HG03565 (cell line): Measurements from ENCODE around the gene PAXIP1.
A peak's percentile ranks its signal among the peaks of the same experiment; 100 is the strongest.

ENCODE experiments used
- ATAC-seq: cut with Tn5 transposase; IDR thresholded peaks from one replicate; pipeline ENCODE4 v1.9.1; 2021; ENCODE audit warnings: mild to moderate bottlenecking, moderate library complexity; ENCODE audit not compliant: unreplicated experiment

The PAXIP1 gene

GRCh38 chr7:154914308-154914995, 88.5 kb downstream of the PAXIP1 start:
- no peak for ATAC-seq

DNA sequence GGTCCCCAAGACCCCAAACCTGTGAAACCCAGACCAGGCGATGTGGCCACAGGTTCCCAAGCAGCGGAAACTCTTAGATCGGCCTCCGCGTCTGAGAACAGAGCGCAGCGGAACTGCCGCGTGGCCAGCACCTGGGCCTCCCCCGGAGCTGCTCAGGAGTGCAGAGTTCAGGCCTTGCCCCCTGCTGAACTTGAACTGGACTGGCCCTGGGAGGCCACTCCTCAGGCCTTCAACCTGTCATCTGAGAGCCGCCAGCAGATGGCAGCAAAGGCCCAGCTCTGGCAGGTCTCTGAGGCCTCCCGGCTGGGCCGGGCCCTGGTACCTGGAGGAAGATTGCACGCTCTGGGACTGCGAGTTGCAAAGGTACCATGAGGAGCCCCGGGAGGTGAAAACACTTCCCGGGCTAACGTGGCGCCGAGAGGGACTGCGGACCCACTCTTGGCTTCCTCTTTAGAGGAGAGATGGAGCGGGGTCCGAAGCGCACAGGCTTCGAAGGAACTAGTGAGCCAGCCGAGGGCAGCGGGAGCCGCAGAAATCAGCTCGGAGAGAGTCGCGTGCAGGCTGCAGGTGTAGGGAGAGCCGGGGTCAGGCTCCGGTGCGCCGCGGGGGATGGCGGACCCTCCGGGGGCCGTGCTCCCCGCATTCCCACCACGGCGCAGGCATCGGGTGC, 89.2 kb downstream of the PAXIP1 start:
- peak; percentile 97 for ATAC-seq

GRCh38 chr7:154912871-154913637, 89.9 kb downstream of the PAXIP1 start:
- ATAC-seq = no peak

GRCh38 chr7:154911862-154912455, 91.0 kb downstream of the PAXIP1 start:
- ATAC-seq = no peak

- ATAC-seq = no peak
Measured at GRCh38 chr7:154911411-154911810, 91.5 kb downstream of the PAXIP1 start.

- no peak for ATAC-seq
Measured at GRCh38 chr7:154910977-154911376, 91.9 kb downstream of the PAXIP1 start.

DNA sequence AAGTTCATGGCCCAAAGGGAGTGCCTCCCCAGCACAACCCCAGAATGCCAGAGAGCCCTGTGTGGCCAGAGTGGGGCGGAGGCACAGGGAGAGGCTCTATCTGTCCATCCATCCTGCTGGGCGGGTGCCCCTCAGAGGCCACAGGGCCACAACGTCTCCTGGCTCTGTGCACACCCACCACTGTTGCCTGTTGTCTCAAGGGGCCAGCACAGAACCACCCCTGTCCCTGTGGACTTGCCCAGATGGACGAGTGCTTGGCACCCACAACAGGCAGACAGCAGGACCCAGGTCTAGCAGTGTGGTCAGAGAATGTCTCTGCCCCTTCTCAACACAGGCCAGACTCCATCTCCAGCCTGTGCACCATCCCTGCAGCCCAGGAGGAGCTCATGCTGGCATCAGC, 92.8 kb downstream of the PAXIP1 start:
- ATAC-seq = no peak

GRCh38 chr7:154909241-154910105, 93.5 kb downstream of the PAXIP1 start:
- ATAC-seq = no peak

GRCh38 chr7:154907651-154908620, 95.0 kb downstream of the PAXIP1 start:
- no peak for ATAC-seq

DNA sequence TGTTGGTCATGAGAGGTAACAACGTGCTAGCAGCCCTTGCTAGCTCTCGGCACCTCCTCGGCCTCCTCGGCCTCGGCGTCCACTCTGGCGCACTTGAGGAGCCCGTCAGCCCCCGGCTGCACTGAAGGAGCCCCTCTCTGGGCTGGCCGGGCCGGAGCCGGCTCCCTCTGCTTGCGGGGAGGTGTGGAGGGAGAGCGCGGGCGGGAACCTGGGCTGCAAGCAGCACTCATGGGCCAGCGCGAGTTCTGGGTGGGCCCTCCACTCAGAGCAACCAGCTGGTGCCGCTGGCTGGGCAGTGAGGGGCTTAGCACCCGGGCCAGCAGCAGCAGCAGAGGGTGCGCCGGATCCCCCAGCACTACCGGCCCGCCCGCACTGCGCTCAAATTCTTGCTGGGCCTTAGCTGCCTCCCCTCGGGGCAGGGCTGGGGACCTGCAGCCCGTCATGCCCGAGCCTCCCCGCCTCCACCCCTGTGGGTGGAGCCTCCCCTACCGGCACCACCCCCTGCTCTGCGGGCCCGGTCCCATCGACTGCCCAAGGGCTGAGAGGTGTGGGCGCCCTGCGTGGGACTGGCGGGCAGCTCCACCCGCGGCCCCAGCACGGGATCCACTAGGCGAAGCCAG, 96.1 kb downstream of the PAXIP1 start:
- ATAC-seq = no peak

- no peak for ATAC-seq
Measured at GRCh38 chr7:154906201-154906600, 96.7 kb downstream of the PAXIP1 start.

DNA sequence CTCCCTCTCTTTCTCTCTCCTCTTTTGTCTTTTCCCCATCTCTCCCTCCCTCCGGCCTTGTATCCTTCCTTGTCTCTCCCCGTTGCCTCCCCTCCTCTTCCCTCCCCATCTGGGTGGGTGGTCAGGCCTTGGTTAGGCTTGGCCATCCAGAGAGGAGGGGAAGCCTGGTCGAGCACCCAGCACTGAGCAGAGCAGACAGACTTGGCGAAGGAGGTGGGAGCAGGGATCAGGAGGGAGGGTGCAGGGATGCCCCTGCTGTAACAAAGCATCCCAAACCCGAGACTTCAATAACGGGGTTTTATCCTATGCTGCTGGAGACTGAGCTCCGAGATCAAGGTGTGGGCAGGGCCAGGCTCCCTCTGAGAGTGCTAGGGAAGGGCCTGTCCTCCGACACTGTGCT, 97.3 kb downstream of the PAXIP1 start:
- no peak for ATAC-seq

DNA sequence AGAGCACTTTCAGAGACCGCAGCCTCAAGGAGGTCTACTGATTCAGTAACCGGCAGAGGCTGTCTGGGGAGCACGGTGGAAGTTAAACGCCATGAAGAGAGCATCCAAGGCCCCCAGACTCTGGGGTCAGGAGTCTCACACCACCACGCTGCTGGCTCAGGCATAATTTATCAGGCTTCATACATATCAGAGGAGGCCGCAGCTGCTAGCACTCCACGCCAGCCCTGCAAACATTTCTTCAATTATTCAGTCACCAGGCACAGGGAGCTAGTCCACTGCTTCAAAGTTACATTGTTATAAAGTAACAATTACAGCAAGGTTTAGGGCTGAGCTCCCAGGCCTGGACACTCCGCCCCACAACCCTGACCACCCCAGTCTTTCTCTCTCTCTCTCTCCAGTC, 97.8 kb downstream of the PAXIP1 start:
- no peak for ATAC-seq

DNA sequence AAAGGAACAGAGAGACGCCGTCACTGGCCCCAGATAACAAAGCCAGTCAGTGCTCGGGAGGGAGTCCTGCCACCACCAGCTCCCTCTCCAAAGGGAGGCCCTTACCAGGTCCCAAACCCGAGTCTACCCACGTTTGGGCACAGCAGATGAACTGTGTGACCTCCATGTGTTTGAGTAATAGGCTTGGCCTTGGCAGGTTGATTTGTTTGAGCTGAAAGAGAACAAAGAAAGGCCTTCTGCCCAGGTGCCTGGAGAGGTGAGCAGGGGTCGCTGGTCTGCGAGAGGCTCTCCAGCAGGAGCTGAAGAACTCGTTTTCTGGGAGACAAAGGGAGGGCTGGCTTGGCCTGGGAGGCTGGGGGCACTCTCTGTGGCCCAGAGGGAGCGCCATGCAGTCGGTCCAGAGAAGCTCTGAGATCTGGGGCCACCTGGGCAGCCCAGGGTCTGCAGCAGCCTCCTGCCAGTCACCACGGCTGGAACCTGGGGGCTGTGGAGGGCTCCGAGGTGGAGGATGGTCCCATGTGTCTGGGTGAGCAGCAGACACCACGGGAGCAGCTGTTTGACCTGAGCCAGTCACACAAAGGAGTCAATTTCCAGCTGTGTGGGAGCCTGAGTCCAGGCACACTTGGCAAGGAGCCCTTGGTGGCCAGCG, 99.7 kb downstream of the PAXIP1 start:
- ATAC-seq = no peak

GRCh38 chr7:154902600-154903082, 100.3 kb downstream of the PAXIP1 start:
- ATAC-seq = no peak

- no peak for ATAC-seq
Measured at GRCh38 chr7:154899862-154900261, 103.1 kb downstream of the PAXIP1 start.

DNA sequence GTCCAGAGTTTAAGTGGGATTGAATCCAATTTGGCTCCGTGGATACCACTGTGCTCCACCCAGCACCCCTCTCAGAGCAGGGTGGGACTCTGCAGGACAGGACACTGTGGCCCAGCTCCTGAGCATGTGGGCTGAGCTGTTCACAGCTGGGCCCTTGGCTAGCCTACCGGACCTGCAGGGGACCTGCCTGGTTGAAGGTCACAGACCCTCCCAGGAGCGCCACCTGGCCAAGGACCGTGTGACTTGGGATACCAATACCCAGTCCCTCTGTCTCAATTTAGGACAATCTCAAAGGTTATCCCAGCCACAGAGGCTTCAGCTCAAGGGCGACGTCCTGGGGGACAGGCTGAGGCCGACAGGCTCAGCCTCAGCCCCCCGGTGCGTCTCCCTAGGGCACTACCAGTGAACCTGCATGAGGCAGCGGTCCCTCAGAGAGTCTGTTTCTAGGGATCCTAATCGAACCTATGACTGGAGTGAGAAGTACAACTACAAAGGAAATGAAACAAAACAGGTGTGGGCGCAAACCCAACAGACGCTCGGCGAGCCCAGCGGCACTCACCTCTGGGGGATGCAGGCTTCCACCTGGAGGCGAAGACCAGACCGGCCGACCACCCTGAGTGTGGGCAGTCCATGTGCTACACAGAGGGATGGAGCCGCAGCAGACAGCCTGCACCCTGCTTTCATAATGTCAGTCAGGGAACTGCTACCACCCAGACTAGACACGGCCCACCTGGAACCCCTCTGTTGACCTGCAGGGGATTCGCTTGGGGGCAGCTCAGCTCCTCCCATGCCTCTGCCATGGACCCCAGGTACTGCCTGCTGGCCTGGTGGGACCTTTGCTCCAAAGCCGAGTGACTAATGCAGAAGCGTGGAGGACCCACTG, 103.7 kb downstream of the PAXIP1 start:
- no peak for ATAC-seq
